Inferior parietal cortex (tissue), 1 donor: ENCODE results near the gene KANSL1.
"Not testable (repeated sequence)": the region's sequence is repeated elsewhere in the genome, so short reads cannot be mapped to it uniquely, and the experiment has no call there.

Experiments
- DNase-seq: peaks from one replicate; pipeline ENCODE4 v3.0.0-alpha.2; 2016; ENCODE audit errors: extremely low spot score

Gene KANSL1

DNA sequence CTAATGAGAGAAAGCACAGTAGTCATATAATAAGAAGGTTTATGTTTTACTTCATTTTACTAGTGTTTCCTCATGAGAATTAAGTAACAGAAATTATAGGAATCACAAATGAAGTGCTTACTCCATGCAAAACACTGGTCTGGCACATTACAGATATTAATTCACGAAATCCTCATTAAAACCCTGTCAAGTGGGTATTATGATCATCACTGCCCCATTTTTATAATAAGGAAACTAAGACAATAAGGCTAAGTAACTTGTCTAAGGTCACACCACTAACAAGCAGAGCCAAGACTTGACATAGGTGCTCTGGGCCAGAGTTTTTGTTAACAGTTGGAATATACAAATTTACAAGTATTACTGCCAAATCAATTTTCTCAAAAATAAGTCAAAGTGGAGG, 83.0 kb downstream of the KANSL1 start:
- no peak for DNase-seq

DNA sequence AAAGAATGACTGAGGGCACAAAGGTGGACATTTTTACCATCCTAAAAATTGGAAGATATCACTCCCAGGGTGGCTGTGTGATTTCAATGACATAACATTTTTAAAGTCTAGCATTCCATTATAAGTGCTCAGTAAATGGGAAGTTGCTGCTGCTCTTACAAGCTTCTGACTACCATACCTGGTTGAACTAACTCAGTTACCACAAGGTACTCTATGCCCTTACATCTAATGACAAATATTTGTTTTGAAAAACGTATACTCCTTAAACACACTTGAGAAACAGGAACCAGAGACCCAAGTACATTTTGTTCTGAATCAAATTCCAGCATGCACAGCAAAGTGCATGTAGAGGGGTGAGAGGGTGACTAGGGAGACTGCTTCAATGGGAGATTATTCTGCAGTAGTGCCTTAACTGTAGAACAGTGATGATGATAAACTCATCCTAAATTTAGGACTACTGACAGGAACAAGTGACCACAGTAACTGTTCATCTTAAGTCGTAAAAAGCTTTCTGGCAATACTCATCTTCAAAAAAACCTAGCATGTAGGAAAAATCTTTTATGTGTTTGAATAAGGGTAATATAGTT, 83.5 kb downstream of the KANSL1 start:
- DNase-seq = no peak

DNA sequence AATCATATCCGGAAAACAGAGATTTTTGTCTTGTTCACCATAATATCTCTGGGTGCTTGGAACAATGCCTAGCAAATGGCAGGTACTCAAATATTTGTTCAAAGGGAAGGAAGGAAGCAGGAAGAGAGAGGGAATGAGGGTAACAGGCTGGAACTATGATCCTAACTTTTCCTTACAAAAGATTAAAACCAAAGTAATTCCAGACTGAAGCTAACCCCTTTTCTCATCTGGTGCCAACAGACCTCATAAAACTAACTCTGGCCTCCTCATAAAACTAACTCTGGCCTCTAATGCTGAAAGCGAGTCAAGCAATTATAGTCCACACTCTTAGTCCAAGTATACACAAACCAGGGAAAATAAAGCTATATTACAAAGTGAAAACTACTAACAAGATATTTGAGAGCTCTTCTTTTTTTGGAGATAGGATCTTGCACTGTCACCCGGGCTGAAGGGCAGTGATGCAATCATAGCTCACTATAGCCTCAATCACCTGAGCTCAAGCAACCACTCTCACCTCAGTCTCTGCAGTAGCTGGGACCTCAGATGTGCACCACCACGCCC, 84.6 kb downstream of the KANSL1 start:
- DNase-seq = no peak

DNA sequence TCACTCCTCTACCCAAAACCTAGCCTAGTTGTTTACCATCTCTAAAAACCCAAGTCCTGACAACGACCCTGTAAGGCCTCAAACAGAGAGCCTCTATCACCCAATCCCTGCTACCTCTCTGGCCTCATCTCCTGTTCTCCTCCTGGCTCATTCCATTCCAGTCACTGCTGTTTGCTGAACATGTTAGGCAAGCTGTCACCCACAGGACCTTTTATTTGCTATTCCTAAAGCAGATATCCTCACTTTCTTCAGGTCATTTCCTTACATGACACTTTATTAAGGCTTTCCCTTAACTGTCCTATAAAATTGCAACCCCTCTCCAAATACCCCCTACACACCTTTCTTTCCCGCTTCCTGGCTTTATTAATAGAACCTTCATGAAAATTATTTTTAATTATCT, 85.1 kb downstream of the KANSL1 start:
- DNase-seq = no peak

DNA sequence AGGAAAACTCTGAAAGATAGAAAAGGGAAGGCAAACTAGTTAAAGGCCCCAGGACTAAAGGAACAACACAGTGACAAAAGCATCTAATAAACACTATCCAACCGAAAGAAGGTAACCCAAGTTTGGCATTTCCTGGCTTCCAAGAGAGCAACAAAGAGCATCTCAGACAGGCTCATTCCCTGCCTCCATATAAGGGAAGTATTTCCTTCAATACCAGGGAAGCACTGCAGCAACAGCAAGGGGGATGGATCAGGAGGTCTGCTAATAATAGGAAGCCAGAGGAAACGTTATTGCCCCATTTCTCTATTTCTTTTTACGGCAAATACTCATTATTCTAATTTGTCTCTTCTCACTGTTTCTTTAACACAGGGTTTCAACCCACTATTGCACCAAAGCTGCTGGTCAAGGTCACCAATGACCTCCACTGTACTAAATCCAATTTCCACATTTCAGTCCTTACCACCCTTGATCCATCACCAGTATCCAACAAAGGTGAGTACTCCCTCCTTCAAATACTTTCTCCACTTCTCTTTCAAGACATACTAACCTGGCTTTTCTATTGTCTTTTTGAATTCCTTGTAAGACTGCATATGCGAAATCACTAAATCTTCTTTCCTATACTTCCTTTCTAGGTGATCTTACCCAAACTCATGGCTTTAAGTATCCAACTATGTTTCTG, 86.1 kb downstream of the KANSL1 start:
- no peak for DNase-seq

DNA sequence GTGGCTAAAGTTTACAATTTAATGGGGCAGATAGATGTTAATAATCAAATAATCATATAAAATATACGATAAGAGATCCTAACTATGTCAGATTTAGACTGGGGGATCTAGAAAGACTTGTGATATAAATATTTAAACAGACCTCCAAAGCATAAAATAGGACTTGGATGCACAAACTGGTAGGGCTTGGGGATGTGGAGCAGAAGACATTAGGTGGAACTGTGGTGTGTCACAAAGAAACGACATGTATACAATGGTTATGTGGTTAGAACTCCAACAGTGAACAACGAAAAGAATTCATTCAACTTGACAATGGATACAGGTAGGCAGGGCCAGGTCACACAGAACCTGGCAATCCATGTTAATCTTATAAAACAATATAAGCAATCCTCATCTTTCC, 90.4 kb downstream of the KANSL1 start:
- not testable (repeated sequence) for DNase-seq

DNA sequence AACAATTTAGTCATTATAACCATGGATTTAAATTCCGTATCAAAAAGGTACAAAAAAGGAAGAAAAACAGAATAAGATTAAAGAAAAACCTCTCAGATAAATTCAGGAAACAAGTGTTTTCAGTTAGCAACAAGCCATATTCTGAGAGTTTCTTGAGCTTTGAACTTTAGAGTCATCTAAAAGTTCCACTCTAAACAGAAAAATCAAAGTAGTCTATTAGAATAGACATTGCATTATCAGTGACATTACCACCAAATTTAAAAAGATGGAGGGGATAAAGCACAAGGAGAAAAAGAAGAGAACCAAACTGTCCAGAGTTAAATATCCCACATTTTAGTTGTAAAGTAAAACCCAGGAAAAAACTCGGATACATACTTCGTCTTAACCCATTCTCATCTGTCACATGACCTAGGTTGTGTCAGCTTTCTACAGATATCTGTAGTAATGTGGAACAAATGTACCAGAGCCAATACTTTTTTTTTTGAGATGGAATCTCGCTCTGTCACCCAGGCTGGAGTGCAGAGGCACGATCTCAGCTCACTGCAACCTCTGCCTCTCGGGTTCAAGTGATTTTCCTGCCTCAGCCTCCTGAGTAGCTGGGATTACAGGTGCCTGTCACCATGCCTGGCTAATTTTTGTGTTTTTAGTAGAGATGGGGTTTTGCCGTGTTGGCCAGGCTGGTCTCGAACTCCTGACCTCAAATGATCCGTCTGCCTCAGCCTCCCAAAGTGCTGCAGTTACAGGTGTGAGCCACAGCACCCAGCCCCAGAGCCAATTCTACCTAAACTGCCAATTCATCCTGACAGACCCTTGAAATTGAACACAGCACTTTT, 91.2 kb downstream of the KANSL1 start:
- not testable (repeated sequence) for DNase-seq

DNA sequence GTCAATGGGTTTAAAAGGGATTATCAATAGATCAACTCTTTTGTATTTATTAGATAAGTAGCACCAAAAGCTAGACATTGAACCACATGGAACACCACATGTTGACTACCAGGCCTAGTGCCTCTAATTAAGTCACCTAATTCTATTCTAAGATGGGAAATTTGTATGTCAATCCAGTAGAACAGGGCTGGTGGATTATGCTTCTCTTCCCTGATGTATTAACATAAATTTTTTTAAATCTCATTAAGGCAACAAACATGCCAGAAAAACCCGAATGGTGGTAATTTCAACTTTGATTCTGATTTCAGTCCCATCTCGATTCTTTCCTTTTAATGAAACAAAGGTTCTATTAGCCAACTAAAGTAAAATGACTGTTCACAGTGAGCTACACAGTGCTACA, 92.6 kb downstream of the KANSL1 start:
- DNase-seq = no peak

DNA sequence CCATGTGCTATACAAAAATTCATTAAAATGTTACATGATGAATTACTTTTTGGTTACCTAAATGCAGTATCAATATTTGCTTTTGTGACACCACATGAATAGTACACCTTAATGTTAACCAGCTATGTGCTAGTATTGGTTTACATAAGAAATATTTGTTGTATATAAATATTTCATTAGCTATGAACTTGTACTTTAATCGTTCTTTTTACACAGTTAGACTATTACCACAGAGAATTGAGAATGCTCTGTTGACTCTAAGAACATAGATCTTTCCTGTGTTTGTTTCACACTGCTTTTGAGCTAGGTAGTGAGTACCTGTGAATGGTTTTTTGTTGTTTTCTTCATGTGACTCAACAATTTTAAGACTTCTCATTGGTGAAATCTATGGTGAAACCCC, 93.4 kb downstream of the KANSL1 start:
- no peak for DNase-seq

DNA sequence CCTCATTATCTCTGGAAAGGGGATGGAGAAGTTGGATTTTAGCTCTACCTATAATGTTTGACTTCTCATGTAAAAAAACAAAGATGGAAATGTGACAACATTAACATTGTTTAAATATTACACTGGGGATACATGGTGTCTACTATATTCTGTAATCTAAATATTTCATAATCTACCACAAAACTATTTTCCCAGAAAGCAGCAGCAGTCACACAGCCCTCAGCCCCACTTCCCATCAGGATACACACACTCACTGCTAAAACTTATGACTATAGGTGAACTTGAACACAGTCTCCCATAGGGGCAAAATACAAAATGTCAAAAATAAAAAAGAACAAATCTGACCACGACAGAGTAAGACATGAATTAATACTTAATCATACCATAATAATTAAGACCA, 95.7 kb downstream of the KANSL1 start:
- DNase-seq = no peak

DNA sequence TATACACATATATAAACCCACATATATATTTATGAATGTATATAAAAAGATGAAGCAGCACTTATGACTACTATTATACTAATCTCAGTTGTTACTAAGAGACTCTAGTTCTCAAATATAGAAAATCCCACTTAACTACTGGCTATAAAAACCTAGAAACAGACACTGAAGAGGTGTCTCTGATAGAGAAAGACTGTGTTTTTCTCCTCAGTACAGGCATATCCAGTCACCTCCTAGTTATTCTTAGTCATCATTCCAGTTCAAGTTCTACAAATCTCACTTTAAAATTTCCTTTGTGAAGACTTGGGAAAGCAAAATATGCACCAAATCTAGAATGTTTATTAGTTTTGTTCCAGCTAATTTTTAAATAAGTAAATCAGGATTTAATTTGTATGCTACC, 100.2 kb downstream of the KANSL1 start:
- no peak for DNase-seq

DNA sequence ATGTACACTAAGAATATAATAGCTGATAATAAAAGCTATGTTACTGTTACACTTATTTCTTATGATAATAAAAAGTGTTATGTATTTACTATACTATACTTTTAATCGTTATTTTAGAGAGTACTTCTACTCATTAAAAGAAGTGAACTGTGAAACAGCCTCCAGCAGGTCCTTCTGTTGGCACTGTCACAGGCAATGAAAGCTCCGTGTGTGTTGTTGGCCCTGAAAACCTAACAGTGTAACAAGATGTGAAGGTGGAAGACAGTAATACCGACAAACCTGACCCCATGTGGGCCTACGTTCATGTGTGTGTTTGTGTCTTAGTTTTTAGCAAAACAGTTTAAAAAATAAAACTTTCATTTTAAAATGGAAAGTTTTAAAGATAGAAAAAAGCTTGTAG, 102.4 kb downstream of the KANSL1 start:
- no peak for DNase-seq

DNA sequence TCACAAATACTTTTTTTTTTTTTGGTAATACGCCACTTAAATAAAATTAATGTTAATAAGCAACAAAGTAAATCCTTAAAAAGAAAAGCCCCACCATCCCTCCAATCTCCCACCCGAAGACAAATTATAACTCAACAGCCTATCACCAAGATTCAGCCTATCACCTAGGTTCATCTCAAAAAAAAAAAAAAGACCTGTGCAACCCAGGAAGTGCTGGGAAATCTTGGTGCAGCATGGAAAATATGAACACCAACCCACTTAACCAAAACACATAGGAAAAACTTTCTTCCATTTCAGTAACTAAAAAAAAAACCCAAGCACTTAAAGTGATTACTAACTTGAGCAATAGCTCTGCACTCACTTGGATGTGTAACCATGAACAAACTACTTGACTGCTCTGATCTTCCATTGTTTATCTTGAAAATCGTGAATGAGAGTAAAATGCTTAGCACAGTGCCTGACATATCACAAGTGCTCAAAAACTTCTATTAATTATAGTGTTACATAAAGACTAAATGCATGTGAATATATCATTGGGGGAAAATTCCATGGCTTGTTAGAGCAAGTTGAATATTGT, 103.8 kb downstream of the KANSL1 start:
- DNase-seq = no peak

DNA sequence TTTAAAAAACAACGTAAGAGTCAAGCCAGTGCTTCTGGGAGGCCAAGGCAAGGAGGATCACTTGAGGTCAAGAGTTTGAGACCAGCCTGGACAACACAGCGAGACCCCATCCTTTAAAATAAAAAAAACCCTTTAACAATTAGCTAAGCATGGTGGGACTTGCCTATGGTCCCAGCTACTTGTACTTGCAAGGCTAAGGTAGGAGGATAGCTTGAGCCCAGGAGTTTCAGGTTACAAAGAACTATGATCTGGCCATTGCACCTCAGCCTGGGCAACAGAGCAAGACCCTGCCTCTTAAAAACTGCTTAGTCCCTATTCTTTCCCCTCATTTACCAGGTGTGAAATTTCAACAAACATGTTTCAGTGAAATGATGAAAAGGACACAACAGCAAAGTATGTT, 104.6 kb downstream of the KANSL1 start:
- DNase-seq = no peak

DNA sequence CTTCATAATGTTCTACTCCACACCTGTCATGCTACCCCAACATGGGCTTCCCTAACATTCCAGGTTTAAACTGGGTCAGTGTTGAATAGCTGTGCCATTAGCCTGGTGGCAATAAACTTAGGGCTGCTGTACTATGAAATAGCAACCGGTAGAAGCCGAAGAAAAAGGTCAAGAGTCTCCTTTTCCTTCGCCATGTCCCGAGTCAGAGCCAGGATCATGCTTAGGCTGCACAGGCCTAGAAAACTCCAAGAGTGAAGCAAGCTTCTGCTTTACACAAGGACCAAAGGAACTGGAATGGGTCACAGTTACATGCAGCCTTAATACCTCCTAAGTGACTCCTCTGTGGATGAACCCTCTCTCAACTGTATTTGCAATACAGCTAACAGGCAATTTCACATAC, 105.4 kb downstream of the KANSL1 start:
- DNase-seq = not testable (repeated sequence)

DNA sequence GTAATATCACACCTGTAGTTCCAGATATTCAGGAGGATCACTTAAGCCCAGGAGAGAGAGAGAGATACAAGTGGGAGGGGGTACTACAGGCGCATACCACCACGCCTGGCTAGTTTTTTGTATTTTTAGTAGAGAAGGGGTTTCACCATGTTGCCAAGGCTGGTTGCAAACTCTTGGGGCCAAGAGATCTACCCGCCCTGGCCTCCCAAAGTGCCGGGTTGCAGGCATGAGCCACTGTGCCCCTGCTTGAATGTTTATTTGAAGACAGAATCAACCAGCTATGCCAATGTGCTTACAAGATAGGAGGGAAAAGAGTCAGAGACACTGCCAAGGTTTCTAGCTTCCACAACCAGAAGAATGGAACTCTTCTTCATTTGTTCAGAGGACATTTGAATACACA, 106.4 kb downstream of the KANSL1 start:
- DNase-seq = no peak

DNA sequence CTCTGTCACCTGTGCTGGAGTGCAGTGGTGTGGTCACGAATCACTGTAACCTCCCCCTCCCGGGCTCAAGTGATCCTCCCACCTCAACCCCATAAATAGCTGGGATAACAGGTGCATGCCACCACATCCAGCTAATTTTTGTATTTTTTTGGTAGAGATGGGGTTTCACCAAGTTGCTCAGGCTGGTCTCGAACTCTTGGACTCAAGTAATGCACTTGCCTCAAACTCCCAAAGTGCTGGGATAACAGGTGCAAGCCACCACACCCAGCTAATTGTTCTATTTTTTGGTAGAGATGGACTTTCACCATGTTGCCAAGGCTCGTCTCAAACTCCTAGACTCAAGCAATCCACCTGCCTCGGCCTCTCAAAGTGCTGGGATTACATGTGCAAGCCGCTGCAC, 107.7 kb downstream of the KANSL1 start:
- no peak for DNase-seq

DNA sequence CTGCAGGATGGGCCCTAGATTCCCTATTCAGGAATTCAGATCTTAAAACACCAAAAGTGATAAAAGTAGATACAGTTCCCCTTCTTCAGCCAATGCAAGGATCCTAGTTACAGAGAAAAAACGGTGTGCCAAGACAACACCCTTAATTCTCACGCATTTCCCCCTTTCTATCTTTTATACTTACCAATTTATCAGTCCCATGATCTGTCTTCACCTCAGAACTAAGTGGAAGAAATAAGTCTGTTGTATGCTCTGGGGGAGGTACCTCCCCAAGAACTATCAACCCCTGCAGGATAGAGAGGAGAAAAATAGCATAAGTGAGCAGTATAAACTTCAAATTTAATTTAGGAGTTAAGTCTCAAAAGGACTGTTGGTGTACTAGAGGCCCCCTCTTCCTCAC, 111.0 kb downstream of the KANSL1 start:
- DNase-seq = no peak

DNA sequence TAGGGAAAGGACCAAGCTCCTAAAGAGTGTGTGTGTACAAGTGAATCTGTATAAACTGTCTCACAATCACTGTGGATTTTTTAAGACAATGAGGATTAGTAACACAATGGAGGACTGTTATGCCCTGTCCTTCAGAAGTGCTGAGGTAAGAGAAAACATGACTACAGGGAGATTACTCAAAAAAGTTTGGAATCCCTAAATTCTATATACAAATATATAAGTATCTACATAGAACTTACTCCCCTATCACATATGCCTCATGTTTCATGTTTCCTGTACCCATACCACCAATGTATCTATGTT, 112.3 kb downstream of the KANSL1 start:
- DNase-seq = no peak

DNA sequence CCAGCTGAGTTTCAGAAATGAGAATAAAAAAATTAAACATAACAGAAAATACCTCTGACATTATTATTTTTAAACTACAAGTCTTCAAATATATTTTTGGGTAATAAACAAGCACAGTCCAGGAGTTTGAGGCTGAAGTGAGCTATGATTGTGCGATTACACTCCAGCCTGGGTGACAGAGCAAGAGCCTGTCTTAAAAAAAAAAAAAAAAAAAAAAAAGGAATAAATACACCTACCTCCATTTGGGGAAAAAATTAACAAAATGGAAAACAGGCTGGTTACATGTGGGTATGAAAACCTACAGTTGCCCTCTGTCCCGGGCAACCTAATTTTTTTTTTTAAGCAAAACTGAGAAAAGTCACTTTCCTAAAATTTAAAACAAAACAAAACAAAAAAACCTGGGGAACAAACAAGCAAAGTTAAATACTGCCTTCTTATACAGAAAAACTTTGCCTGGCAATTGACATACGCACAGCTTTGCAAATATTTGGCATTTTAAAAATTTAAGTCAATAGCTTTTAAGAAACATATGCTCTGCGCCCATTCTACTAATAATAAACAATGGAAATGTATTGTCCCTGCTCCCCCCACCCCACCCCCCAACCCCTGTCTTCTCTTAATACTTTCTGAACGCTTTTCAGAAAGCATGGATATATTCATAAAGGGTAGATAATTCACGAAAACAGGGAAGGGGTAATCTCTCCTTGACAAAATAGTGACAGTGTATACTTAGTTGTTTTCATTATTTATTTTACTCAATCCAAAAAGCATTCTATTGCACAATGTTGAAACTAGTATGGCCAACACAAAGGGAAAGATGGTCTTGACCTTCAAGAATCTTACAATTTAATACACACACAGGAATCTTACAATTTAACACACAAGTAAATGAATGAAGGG, 112.9 kb downstream of the KANSL1 start:
- no peak for DNase-seq

DNA sequence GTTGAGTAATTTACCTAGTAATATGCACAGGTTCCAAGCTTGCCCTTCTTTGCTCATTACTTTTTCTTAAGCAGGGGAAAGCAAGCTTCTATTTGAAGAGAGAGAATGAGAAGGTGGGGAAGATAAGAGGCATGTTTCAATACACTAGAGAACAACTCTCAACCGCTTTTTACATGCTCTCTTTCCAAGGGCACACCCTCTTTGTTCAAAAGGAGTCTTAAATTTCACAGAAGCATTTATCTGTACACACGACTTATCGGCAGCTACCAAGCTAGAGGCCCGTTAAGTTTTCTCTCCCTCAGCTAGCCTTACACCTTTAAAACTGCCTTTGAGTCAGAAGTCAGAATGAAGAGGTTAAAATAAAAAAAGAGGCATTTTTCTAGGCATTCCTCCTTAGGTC, 114.6 kb downstream of the KANSL1 start:
- no peak for DNase-seq

DNA sequence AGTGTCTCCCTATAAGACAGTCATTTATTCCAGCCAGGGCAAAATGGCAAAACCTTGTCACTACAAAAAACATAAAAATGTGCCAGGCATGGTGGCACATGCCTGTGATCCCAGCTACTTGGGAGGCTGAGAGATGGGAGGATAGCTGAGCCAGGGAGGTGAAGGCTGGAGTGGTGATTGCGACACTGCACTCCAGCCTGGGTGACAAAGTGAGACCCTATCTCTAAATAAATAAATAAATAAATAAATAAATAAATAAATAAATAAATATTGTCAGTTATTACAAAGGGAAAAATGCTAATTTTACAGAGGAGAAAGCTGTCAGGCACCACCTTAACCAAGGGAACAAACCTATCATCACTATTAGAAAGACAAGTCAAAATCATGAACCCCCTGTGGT, 118.7 kb downstream of the KANSL1 start:
- no peak for DNase-seq
